Heart right ventricle (tissue), 16 donors: ENCODE data around the gene PAFAH2. TPM values are rescaled to one million over a fixed set of nuclear protein-coding genes. Genes with fewer than 3 reads are reported as not detected.

Experiments used
- ATAC-seq, 8 donors: fragments of 200-7000 bp; cut with Tn5 transposase; one replicate each; pipeline ENCODE4 v1.9.1; 2020; ENCODE audit warnings: mild to moderate bottlenecking in 8 of 8, moderate library complexity in 8 of 8, moderate number of reproducible peaks in 1 of 8
- DNase-seq, 2 donors: peaks; one replicate each; pipeline ENCODE4 v3.0.0-alpha.2; 2020
- H3K27ac ChIP-seq, 10 donors: fragments of 200-600 bp; sonication (generic) in 2 of 10; one replicate each; pipeline versions ENCODE4 v1.5.0 to v1.8.0; 2020 to 2022; ENCODE audit warnings: mild to moderate bottlenecking in 3 of 10
- H3K27me3 ChIP-seq, 7 donors: fragments of 200-600 bp; one replicate each; pipeline ENCODE4 v1.8.0; 2021 to 2022; ENCODE audit warnings: mild to moderate bottlenecking in 2 of 7
- H3K36me3 ChIP-seq, 9 donors: fragments of 200-600 bp; sonication (generic) in 1 of 9; one replicate each; pipeline versions ENCODE4 v1.5.0 to v1.8.0; 2020 to 2022; ENCODE audit warnings: mild to moderate bottlenecking in 2 of 9
- H3K4me1 ChIP-seq, 9 donors: fragments of 200-600 bp; sonication (generic) in 1 of 9; one replicate each; pipeline versions ENCODE4 v1.5.0 to v1.8.0; 2020 to 2022; ENCODE audit warnings: mild to moderate bottlenecking in 4 of 9
- H3K4me3 ChIP-seq, 10 donors: fragments of 200-600 bp; sonication (generic) in 2 of 10; one replicate each; pipeline versions ENCODE4 v1.5.0 to v1.8.0; 2020 to 2022; ENCODE audit warnings: mild to moderate bottlenecking in 7 of 10, moderate library complexity in 2 of 10
- H3K9me3 ChIP-seq, 11 donors: fragments of 200-600 bp in 10 of 11; sonication (generic) in 2 of 11; one replicate each; pipeline versions ENCODE4 v1.5.0 to v1.8.0; 2013 to 2022; ENCODE audit warnings: mild to moderate bottlenecking in 2 of 11, control low read depth in 1 of 11, moderate library complexity in 1 of 11
- WGBS, 2 donors: extraction: QIAGEN DNeasy Blood & Tissue Kit; methylation state at CpG; one replicate each; pipeline ENCODE4 v1.1.7; 2013; ENCODE audit warnings: inconsistent platforms in 1 of 2; 5-methylcytosine and 5-hydroxymethylcytosine counted together
- intact Hi-C, 10 donors: fragments of 100-400 bp; cut with DNase I; formaldehyde crosslinking; loops; one replicate each; pipeline versions ENCODE4 v1.11.1 to v1.14.2; 2022
- polyA plus RNA-seq, 2 donors: library from polyadenylated mRNA; stranded (reverse); fragments of 200-250 nt; gene quantifications; one replicate each; pipeline ENCODE4 v1.2.3, GENCODE V29; 2013
- total RNA-seq, 10 donors: library from RNA; stranded (reverse); fragmentation: NEBNext Ultra II Directional in 3 of 10; extraction: Animal tissue kit (Norgen Biotek cat#: 25700) in 3 of 10; gene quantifications; one replicate each; pipeline versions ENCODE4 v1.2.1 to v1.2.4, GENCODE V29; 2021 to 2023
- TF ChIP-seq, protein P1 (sequence below), 9 donors: fragments of 200-600 bp; sonication (generic) in 2 of 9; IDR thresholded peaks; one replicate each; pipeline versions ENCODE4 v1.5.0 to v1.8.0; 2021 to 2022; ENCODE audit warnings: antibody characterized with exemption in 9 of 9, mild to moderate bottlenecking in 5 of 9, moderate library complexity in 1 of 9
- donor health status: Arrhythmogenic right ventricular cardiomyopathy.
- donor health status: ischemic (EF 13 %, LVEDD 7.1; RV severe dilation, severe dysfunction).
- donor health status: healthy with polysubstance abuse.
- donor health status: DM: no; HTN: yes; CAD: no.
- donor health status: DM: no; HTN: no; CAD: no.
- donor health status: ischemic (EF 25% LVEDD 6.9; RV normal size, moderate dysfunction).
- donor health status: ischemic (EF 25% LVEDD 5.7; RV mildly dilated, moderate dysfunction).
- donor health status: healthy.
- donor health status: DM: yes; HTN: yes; CAD: no.
- donor health status: Ischemic cardiomyopathy.
- donor health status: ischemic (EF 35%, LVEDD 5.7; RV mildly dilated, moderate dysfunction).
- donor health status: nonischemic (EF 11% LVEDD 7.7; RV severe dilation, severe dysfunction).
- donor health status: DM: yes; HTN: yes; CAD: no.
- donor health status: PGD.
- donor health status: ischemic (EF 29% LVEDD 5.4; RV normal size, mild dysfunction).
- donor health status: nonischemic (EF 23%, LVEDD 6.1; RV moderate dilation, normal function).

PAFAH2 gene
- total and polyA plus RNA-seq, 12 donors = 3.4 to 19.3 (median 10.5) TPM

- no peak overlapping the region for H3K4me3 ChIP-seq
- ATAC-seq (peak in 1 of 8 donors; percentile 29), DNase-seq (no peak)
- H3K27ac ChIP-seq = no peak overlapping the region
- no peaks in the 10 kb centered on the region for H3K27me3 ChIP-seq
- peaks cover 0 to 5% (median 0%) of the 10 kb centered on the region in 11 donors for H3K9me3 ChIP-seq
- TF ChIP-seq, protein P1, sequence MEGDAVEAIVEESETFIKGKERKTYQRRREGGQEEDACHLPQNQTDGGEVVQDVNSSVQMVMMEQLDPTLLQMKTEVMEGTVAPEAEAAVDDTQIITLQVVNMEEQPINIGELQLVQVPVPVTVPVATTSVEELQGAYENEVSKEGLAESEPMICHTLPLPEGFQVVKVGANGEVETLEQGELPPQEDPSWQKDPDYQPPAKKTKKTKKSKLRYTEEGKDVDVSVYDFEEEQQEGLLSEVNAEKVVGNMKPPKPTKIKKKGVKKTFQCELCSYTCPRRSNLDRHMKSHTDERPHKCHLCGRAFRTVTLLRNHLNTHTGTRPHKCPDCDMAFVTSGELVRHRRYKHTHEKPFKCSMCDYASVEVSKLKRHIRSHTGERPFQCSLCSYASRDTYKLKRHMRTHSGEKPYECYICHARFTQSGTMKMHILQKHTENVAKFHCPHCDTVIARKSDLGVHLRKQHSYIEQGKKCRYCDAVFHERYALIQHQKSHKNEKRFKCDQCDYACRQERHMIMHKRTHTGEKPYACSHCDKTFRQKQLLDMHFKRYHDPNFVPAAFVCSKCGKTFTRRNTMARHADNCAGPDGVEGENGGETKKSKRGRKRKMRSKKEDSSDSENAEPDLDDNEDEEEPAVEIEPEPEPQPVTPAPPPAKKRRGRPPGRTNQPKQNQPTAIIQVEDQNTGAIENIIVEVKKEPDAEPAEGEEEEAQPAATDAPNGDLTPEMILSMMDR (IDR thresholded peaks at IDR 0.05) = no peak
- intact Hi-C loops = no loop called here
- H3K36me3 ChIP-seq = peaks cover 0 to 23% (median 14%) of the 10 kb centered on the region in 9 donors
- WGBS, 2 donors = 77 to 85% methylated on average over 10 of the region's 10 CpGs
- H3K4me1 ChIP-seq = peaks cover 0 to 6% (median 0%) of the 10 kb centered on the region in 9 donors
Measured at GRCh38 chr1:25954282-25954938, 43.5 kb downstream of the PAFAH2 start.

DNA sequence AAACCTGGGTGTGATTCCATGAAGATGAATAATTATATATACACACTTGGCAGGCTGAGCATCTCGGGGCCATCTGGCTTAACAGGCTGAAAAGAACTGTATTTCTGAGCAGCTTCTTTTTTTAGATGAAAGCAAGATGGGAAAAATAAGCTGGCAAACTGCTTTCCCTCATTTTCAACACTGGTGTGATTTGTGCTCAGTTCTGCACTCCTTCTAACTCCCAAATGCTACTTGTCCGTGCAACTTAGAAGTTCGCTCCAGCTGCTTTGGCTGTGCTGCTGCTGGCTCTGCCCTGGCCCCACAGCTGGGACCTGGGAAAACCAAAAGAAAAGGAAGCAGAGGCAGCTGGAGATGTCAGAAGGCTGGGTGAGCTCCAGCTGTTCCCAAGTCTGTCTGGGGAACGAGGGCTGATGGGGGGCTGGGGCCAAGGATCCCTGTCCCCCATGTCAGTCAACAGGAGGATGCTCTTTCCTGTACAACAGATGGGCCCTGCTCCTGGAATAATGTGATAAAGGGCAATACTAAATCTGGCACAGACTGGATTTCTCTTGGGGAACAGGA lies 44.9 kb downstream of the PAFAH2 start:
- peak; percentile 67 to 92 (median 86) for ATAC-seq
- H3K4me1 ChIP-seq = peaks cover 0 to 6% (median 0%) of the 10 kb centered on the region in 9 donors
- peaks cover 0 to 3% (median 0%) of the 10 kb centered on the region in 11 donors for H3K9me3 ChIP-seq
- H3K4me3 ChIP-seq = no peak overlapping the region
- no peaks in the 10 kb centered on the region for H3K27me3 ChIP-seq
- H3K27ac ChIP-seq = no peak overlapping the region
- TF ChIP-seq, protein P1 (IDR thresholded peaks at IDR 0.05) = no peak
- intact Hi-C loops = no loop called here
- 57 to 59% methylated on average over 4 of the region's 4 CpGs for WGBS, 2 donors
- peak; percentile 25 to 62 for DNase-seq
- peaks cover 0 to 9% (median 0%) of the 10 kb centered on the region in 9 donors for H3K36me3 ChIP-seq

GRCh38 chr1:25948641-25949040 lies 49.2 kb downstream of the PAFAH2 start:
- Histone ChIP-seq H3K27me3 (no peaks in the 10 kb centered on the region), H3K27ac (no peak overlapping the region), H3K9me3 (peaks cover 0 to 8% (median 0%) of the 10 kb centered on the region in 11 donors), H3K4me3 (no peak overlapping the region), H3K36me3 (no peaks in the 10 kb centered on the region), H3K4me1 (peaks cover 0 to 6% (median 0%) of the 10 kb centered on the region in 9 donors)
- ATAC-seq = no peak
- intact Hi-C loops = no loop called here
- DNase-seq = no peak
- TF ChIP-seq, protein P1 (IDR thresholded peaks at IDR 0.05) = no peak
- 87 to 90% methylated on average over 4 of the region's 4 CpGs for WGBS, 2 donors

DNA sequence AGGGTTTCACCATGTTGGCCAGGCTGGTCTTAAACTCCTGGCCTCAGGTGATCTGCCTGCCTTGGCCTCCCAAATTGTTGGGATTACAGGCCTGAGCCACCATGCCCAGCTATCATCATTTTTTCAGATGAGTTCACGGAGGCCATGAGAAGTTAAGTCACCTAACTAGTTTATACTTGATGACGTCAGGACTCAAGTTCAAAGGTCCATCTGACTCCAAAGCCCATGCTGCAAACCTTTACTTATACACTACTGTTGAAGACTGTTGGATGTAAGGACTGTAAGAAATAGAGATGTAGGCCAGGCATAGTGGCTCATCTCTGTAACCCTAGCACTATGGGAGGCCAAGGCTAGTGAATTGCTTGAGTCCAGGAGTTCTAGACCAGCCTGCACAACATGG lies 50.8 kb downstream of the PAFAH2 start:
- Histone ChIP-seq H3K4me3 (no peak overlapping the region), H3K4me1 (no peaks in the 10 kb centered on the region), H3K36me3 (no peaks in the 10 kb centered on the region), H3K27ac (no peak overlapping the region), H3K27me3 (no peaks in the 10 kb centered on the region), H3K9me3 (peaks cover 0 to 19% (median 0%) of the 10 kb centered on the region in 11 donors)
- TF ChIP-seq, protein P1 (IDR thresholded peaks at IDR 0.05) = no peak
- no peak for DNase-seq
- intact Hi-C loops = no loop called here
- WGBS, 2 donors = 92 to 98% methylated on average over 2 of the region's 2 CpGs
- no peak for ATAC-seq
